ENCODE results near the gene MCM8. TPM values are rescaled to one million over a fixed set of nuclear protein-coding genes. Genes with fewer than 3 reads are reported as not detected.
A peak's percentile ranks its signal among the peaks of the same experiment; 100 is the strongest.

The MCM8 gene
- polyA plus RNA-seq, 1 donor from 2014 or later: 5.1 TPM

GRCh38 chr20:6007094-6007528 lies 56.7 kb downstream of the MCM8 start:
- no peak overlapping the region for H3K27ac ChIP-seq (ENCODE audit: low read length)

GRCh38 chr20:6007529-6008103 lies 57.2 kb downstream of the MCM8 start:
- no peak overlapping the region for H2AFZ ChIP-seq (ENCODE audit: low read depth, low read length)
- H3K4me2 ChIP-seq (ENCODE audit: low read length): peak overlapping the region; percentile 41
- no peaks in the 10 kb centered on the region for H3K9me2 ChIP-seq (ENCODE audit: insufficient read depth, low read length)
- H3K9ac ChIP-seq (ENCODE audit: low read length): no peak overlapping the region
- no peaks in the 10 kb centered on the region for H3F3A ChIP-seq (ENCODE audit: insufficient read depth, low read length, poor library complexity, severe bottlenecking)
- H4K20me1 ChIP-seq (ENCODE audit: insufficient read depth): no peaks in the 10 kb centered on the region
- H3K36me3 ChIP-seq (ENCODE audit: insufficient read depth, low read length): no peaks in the 10 kb centered on the region
- H3K9me3 ChIP-seq (ENCODE audit: low read length): no peaks in the 10 kb centered on the region
- no peak overlapping the region for H3K27ac ChIP-seq (ENCODE audit: low read length)
- H3K4me3 ChIP-seq (ENCODE audit: low read length): peak overlapping the region; percentile 77
- no peaks in the 10 kb centered on the region for H3K27me3 ChIP-seq (ENCODE audit: insufficient read depth, low read depth, low read length)
- H3K79me2 ChIP-seq (replicated peaks; ENCODE audit: insufficient read depth, low read length): peaks cover 23% of the 10 kb centered on the region
- TF ChIP-seq REST (IDR thresholded peaks at IDR 0.05; ENCODE audit: borderline replicate concordance) (no peak), RAD21 (conservative IDR thresholded peaks at IDR 0.05) (no peak), TAF1 (IDR thresholded peaks at IDR 0.05; ENCODE audit: low read depth) (no peak), EZH2 (IDR thresholded peaks at IDR 0.05; ENCODE audit: borderline replicate concordance, insufficient read depth, low read length, poor library complexity, severe bottlenecking) (no peak), EP300 (conservative IDR thresholded peaks at IDR 0.05; ENCODE audit: poor library complexity, severe bottlenecking) (no peak), MXI1 (conservative IDR thresholded peaks at IDR 0.05; ENCODE audit: poor library complexity, severe bottlenecking) (no peak)
- TF ChIP-seq, protein P1, sequence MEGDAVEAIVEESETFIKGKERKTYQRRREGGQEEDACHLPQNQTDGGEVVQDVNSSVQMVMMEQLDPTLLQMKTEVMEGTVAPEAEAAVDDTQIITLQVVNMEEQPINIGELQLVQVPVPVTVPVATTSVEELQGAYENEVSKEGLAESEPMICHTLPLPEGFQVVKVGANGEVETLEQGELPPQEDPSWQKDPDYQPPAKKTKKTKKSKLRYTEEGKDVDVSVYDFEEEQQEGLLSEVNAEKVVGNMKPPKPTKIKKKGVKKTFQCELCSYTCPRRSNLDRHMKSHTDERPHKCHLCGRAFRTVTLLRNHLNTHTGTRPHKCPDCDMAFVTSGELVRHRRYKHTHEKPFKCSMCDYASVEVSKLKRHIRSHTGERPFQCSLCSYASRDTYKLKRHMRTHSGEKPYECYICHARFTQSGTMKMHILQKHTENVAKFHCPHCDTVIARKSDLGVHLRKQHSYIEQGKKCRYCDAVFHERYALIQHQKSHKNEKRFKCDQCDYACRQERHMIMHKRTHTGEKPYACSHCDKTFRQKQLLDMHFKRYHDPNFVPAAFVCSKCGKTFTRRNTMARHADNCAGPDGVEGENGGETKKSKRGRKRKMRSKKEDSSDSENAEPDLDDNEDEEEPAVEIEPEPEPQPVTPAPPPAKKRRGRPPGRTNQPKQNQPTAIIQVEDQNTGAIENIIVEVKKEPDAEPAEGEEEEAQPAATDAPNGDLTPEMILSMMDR (IDR thresholded peaks at IDR 0.05; ENCODE audit: poor library complexity, severe bottlenecking): no peak

More at GRCh38 chr20:6007094-6007528, 56.7 kb downstream of the MCM8 start:
- Histone ChIP-seq H2AFZ (ENCODE audit: low read depth, low read length) (no peak overlapping the region), H3K79me2 (replicated peaks; ENCODE audit: insufficient read depth, low read length) (peaks cover 23% of the 10 kb centered on the region), H3K4me2 (ENCODE audit: low read length) (peak overlapping the region; percentile 41), H4K20me1 (ENCODE audit: insufficient read depth) (no peaks in the 10 kb centered on the region), H3K27me3 (ENCODE audit: insufficient read depth, low read depth, low read length) (no peaks in the 10 kb centered on the region), H3K9me3 (ENCODE audit: low read length) (no peaks in the 10 kb centered on the region), H3K4me3 (ENCODE audit: low read length) (peak overlapping the region; percentile 77), H3K36me3 (ENCODE audit: insufficient read depth, low read length) (no peaks in the 10 kb centered on the region), H3K9ac (ENCODE audit: low read length) (peak overlapping the region; percentile 80), H3F3A (ENCODE audit: insufficient read depth, low read length, poor library complexity, severe bottlenecking) (no peaks in the 10 kb centered on the region), H3K9me2 (ENCODE audit: insufficient read depth, low read length) (no peaks in the 10 kb centered on the region)
- TF ChIP-seq, protein P1 (IDR thresholded peaks at IDR 0.05; ENCODE audit: poor library complexity, severe bottlenecking): no peak
- TF ChIP-seq TAF1 (IDR thresholded peaks at IDR 0.05; ENCODE audit: low read depth): no peak
- no peak for TF ChIP-seq EZH2 (IDR thresholded peaks at IDR 0.05; ENCODE audit: borderline replicate concordance, insufficient read depth, low read length, poor library complexity, severe bottlenecking)
- no peak for TF ChIP-seq POLR2AphosphoS5 (IDR thresholded peaks at IDR 0.05)
- TF ChIP-seq EP300 (conservative IDR thresholded peaks at IDR 0.05; ENCODE audit: poor library complexity, severe bottlenecking): no peak
- TF ChIP-seq SMC3 (conservative IDR thresholded peaks at IDR 0.05; ENCODE audit: poor library complexity): no peak
- TF ChIP-seq RAD21 (conservative IDR thresholded peaks at IDR 0.05): no peak
- no peak for TF ChIP-seq MXI1 (conservative IDR thresholded peaks at IDR 0.05; ENCODE audit: poor library complexity, severe bottlenecking)
- no peak for TF ChIP-seq REST (IDR thresholded peaks at IDR 0.05; ENCODE audit: borderline replicate concordance)
